Lower leg skin (tissue), 4 donors: ENCODE data around the gene SLC6A16. TPM values are rescaled to one million over a fixed set of nuclear protein-coding genes. Genes with fewer than 3 reads are reported as not detected.

Source experiments
- DNase-seq, 2 donors: peaks; one replicate each; pipeline ENCODE4 v3.0.0-alpha.2; 2019; ENCODE audit warnings: low spot score in 2 of 2
- H3K4me3 ChIP-seq: fragments of 200-600 bp; sonication (generic); 2 replicates; pipeline ENCODE4 v1.5.1; 2017; ENCODE audit warnings: mild to moderate bottlenecking, low read depth; ENCODE audit not compliant: poor library complexity, severe bottlenecking
- POLR2A ChIP-seq, 2 donors: fragments of 450-650 bp; IDR thresholded peaks; one replicate each; pipeline ENCODE4 v1.6.1; 2016 to 2017; ENCODE audit warnings: antibody characterized with exemption in 2 of 2, mild to moderate bottlenecking in 1 of 2, moderate library complexity in 1 of 2
- WGBS, 2 donors: methylation state at CpG; one replicate each; pipeline ENCODE4 v1.1.5; 2018; 5-methylcytosine and 5-hydroxymethylcytosine counted together
- intact Hi-C: fragments of 100-400 bp; cut with DNase I; formaldehyde crosslinking; loops from one replicate; pipeline ENCODE4 v1.15.0; 2023; ENCODE audit warnings: low total_unique reads
- total RNA-seq, 4 donors: library from RNA; depleted of rRNA; stranded (reverse); fragments of >200 nt; gene quantifications; one replicate each; pipeline ENCODE4 v1.1.0, GENCODE V29; 2016
- TF ChIP-seq, protein P1 (sequence below), 3 donors: fragments of 450-650 bp; IDR thresholded peaks; one replicate each; pipeline ENCODE4 v1.5.1; 2016; ENCODE audit warnings: antibody characterized with exemption in 3 of 3, mild to moderate bottlenecking in 3 of 3, moderate library complexity in 2 of 3

Gene SLC6A16
- total RNA-seq, 4 donors from 2014 or later, result 0.55 to 1.2 (median 0.95) TPM; not detected in 1

- intact Hi-C loops, result no loop called here
- 77% methylated on average over 10 of the region's 10 CpGs for WGBS, 2 donors
- H3K4me3 ChIP-seq, result no peak overlapping the region
- peak in 1 of 2 donors; percentile 18 for DNase-seq
- TF ChIP-seq POLR2A (IDR thresholded peaks at IDR 0.05), result no peak
- TF ChIP-seq, protein P1, sequence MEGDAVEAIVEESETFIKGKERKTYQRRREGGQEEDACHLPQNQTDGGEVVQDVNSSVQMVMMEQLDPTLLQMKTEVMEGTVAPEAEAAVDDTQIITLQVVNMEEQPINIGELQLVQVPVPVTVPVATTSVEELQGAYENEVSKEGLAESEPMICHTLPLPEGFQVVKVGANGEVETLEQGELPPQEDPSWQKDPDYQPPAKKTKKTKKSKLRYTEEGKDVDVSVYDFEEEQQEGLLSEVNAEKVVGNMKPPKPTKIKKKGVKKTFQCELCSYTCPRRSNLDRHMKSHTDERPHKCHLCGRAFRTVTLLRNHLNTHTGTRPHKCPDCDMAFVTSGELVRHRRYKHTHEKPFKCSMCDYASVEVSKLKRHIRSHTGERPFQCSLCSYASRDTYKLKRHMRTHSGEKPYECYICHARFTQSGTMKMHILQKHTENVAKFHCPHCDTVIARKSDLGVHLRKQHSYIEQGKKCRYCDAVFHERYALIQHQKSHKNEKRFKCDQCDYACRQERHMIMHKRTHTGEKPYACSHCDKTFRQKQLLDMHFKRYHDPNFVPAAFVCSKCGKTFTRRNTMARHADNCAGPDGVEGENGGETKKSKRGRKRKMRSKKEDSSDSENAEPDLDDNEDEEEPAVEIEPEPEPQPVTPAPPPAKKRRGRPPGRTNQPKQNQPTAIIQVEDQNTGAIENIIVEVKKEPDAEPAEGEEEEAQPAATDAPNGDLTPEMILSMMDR (IDR thresholded peaks at IDR 0.05), result no peak
Measured at GRCh38 chr19:49255674-49256073, 69.3 kb downstream of the SLC6A16 start.

GRCh38 chr19:49249933-49250332 is 75.1 kb downstream of the SLC6A16 start:
- intact Hi-C loops, result loop anchor here (10.0 kb wide), 1 partner anchor 75 kb away; the partner anchor contains the start of gene SLC6A16
- DNase-seq, result no peak
- WGBS, 2 donors, result 82 to 86% methylated on average over 2 of the region's 2 CpGs
- H3K4me3 ChIP-seq, result no peak overlapping the region
- TF ChIP-seq POLR2A (IDR thresholded peaks at IDR 0.05), result no peak
- TF ChIP-seq, protein P1 (IDR thresholded peaks at IDR 0.05), result no peak

DNA sequence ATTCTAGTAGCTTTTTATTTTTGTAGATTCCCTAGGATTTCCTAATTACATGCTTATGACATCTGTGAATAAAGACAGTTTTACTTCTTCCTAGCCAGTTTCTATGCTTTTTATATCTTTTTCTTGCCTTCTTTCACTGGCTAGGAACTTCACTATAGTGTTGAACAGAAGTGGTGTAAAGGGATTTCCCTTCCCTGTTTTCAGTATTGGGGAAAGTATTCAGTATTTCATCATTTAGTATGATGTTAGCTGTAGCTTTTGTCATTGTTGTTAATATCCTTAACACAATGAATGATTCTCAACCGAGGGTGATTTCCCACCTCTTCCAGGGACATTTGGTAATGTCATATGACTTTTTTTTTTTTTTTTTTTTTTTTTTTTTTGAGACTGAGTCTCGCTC is 77.3 kb downstream of the SLC6A16 start:
- 63 to 69% methylated on average over 2 of the region's 2 CpGs for WGBS, 2 donors
- TF ChIP-seq POLR2A (IDR thresholded peaks at IDR 0.05), result no peak
- TF ChIP-seq, protein P1 (IDR thresholded peaks at IDR 0.05), result no peak

DNA sequence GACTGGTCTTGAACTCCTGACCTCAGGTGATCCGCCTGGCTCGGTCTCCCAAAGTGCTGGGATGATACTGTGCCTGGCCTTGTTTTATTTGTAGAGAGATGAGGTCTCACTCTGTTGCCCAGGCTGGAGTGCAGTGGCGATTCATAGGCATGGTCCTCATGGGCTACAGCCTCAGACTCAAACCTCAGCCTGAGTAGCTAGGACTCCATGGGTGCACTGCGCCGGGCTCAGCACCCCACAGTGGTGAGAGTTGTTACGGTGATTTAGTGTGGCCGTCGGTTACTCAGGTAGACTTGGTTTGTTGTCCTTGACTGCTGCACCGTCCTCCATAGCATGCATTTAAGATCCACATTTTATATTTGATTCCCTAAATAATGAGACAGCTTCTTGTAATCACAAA is 80.7 kb downstream of the SLC6A16 start:
- TF ChIP-seq, protein P1 (IDR thresholded peaks at IDR 0.05), result no peak
- TF ChIP-seq POLR2A (IDR thresholded peaks at IDR 0.05), result no peak
- H3K4me3 ChIP-seq, result no peak overlapping the region
- DNase-seq, result peak in 1 of 2 donors; percentile 70
- intact Hi-C loops, result loop anchor here (10.0 kb wide), 1 partner anchor 81 kb away; the partner anchor contains the start of gene SLC6A16
- 96% methylated on average over 9 of the region's 9 CpGs for WGBS, 2 donors

More for the DNA sequence above, 77.3 kb downstream of the SLC6A16 start:
- no peak overlapping the region for H3K4me3 ChIP-seq
- DNase-seq, result no peak
- intact Hi-C loops, result loop anchor here (10.0 kb wide), 1 partner anchor 77 kb away; the partner anchor contains the start of gene SLC6A16

GRCh38 chr19:49243726-49244125 is 81.3 kb downstream of the SLC6A16 start:
- WGBS, 2 donors, result 91% methylated on average over 11 of the region's 11 CpGs
- intact Hi-C loops, result loop anchor here (10.0 kb wide), 1 partner anchor 81 kb away; the partner anchor contains the start of gene SLC6A16
- TF ChIP-seq, protein P1 (IDR thresholded peaks at IDR 0.05), result no peak
- no peak for TF ChIP-seq POLR2A (IDR thresholded peaks at IDR 0.05)
- H3K4me3 ChIP-seq, result no peak overlapping the region
- peak in 1 of 2 donors; percentile 71 for DNase-seq

DNA sequence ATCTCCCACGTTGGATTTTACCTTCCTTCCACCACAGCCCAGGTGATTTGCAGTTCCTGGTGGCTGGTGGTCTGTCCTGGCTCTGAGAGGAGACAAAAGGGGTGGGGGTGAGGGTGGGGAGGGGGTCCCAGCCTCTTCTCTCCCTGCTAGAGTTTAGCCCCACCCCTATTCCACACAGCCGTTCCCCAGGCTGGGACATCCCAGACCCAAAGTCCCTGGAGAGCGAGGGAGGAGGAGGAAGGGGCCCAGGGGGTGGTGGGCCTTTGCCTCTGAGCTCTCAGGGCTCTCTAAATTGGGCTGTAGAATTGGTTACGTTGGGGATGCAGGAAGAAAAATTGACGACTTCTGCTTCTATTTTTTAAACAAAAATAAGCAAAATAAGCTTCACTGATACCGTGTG is 81.9 kb downstream of the SLC6A16 start:
- DNase-seq, result peak in 1 of 2 donors; percentile 29

More for the DNA sequence above, 81.9 kb downstream of the SLC6A16 start:
- TF ChIP-seq, protein P1 (IDR thresholded peaks at IDR 0.05), result no peak
- TF ChIP-seq POLR2A (IDR thresholded peaks at IDR 0.05), result no peak
- 62 to 73% methylated on average over 6 of the region's 6 CpGs for WGBS, 2 donors
- no peak overlapping the region for H3K4me3 ChIP-seq
- intact Hi-C loops, result loop anchor here (10.0 kb wide), 1 partner anchor 82 kb away; the partner anchor contains the start of gene SLC6A16
